ENCODE data around the gene HECTD4. TPM values are rescaled to one million over a fixed set of nuclear protein-coding genes. Genes with fewer than 3 reads are reported as not detected.

Gene HECTD4
- total RNA-seq, 1 experiment from 2014 or later, result 37.4 TPM

GRCh38 chr12:112190231-112191025 lies 191.8 kb downstream of the HECTD4 start:
- DNase-seq, result peak in 1 of 2 experiments; percentile 37
- CTCF ChIA-PET, result no interaction called here
- Histone ChIP-seq H2AFZ (no peak overlapping the region), H3K4me3 (no peak overlapping the region), H3K27me3 (ENCODE audit: insufficient read depth, low read depth) (no peaks in the 10 kb centered on the region), H3K9me3 (ENCODE audit: insufficient read depth, low read depth) (no peaks in the 10 kb centered on the region), H3K9me2 (ENCODE audit: insufficient read depth) (no peaks in the 10 kb centered on the region), H4K20me1 (ENCODE audit: insufficient read depth) (no peaks in the 10 kb centered on the region), H3K27ac (no peak overlapping the region), H3K4me2 (no peak overlapping the region), H3F3A (ENCODE audit: insufficient read depth, low read depth) (no peaks in the 10 kb centered on the region), H3K36me3 (ENCODE audit: low read depth) (no peaks in the 10 kb centered on the region), H3K79me2 (ENCODE audit: low read depth) (no peaks in the 10 kb centered on the region), H3K4me1 (replicated peaks; ENCODE audit: insufficient read depth) (no peaks in the 10 kb centered on the region)
- POLR2A ChIA-PET (ENCODE audit: unreplicated experiment), result no interaction called here
- intact Hi-C loops (cut with micrococcal nuclease; ENCODE audit: unreplicated experiment), result no loop called here
- no TSS peak for BruUV-seq (replicated peaks)
- no peak for TF ChIP-seq CTCF (conservative IDR thresholded peaks at IDR 0.05)
- TF ChIP-seq EZH2 (IDR thresholded peaks at IDR 0.05; ENCODE audit: low read depth), result no peak

GRCh38 chr12:112188130-112188830 lies 194.0 kb downstream of the HECTD4 start:
- BruUV-seq (replicated peaks), result no TSS peak
- POLR2A ChIA-PET (ENCODE audit: unreplicated experiment), result no interaction called here

More at GRCh38 chr12:112188130-112188830, 194.0 kb downstream of the HECTD4 start:
- DNase-seq, result no peak
- no peak overlapping the region for H3K27ac ChIP-seq
- no peak for TF ChIP-seq EZH2 (IDR thresholded peaks at IDR 0.05; ENCODE audit: low read depth)
- no peak for TF ChIP-seq CTCF (conservative IDR thresholded peaks at IDR 0.05)
- CTCF ChIA-PET, result no interaction called here
- no peaks in the 10 kb centered on the region for H3K27me3 ChIP-seq (ENCODE audit: insufficient read depth, low read depth)
- H3K4me2 ChIP-seq, result no peak overlapping the region
- no peak overlapping the region for H3K4me3 ChIP-seq
- no peaks in the 10 kb centered on the region for H4K20me1 ChIP-seq (ENCODE audit: insufficient read depth)
- H3K9me2 ChIP-seq (ENCODE audit: insufficient read depth), result no peaks in the 10 kb centered on the region
- no peaks in the 10 kb centered on the region for H3F3A ChIP-seq (ENCODE audit: insufficient read depth, low read depth)
- no peaks in the 10 kb centered on the region for H3K36me3 ChIP-seq (ENCODE audit: low read depth)
- no peaks in the 10 kb centered on the region for H3K9me3 ChIP-seq (ENCODE audit: insufficient read depth, low read depth)
- no peaks in the 10 kb centered on the region for H3K79me2 ChIP-seq (ENCODE audit: low read depth)
- no peaks in the 10 kb centered on the region for H3K4me1 ChIP-seq (replicated peaks; ENCODE audit: insufficient read depth)
- intact Hi-C loops (cut with micrococcal nuclease; ENCODE audit: unreplicated experiment), result no loop called here
- no peak overlapping the region for H2AFZ ChIP-seq

Data from PC-9 (cell line).